ENCODE measurements around the gene BEX2.
A peak's percentile ranks its signal among the peaks of the same experiment; 100 is the strongest.
"Not testable (repeated sequence)": the region's sequence is repeated elsewhere in the genome, so short reads cannot be mapped to it uniquely, and the experiment has no call there.

The BEX2 gene
- 13.1 to 20.2 (median 17.5) reads per million in 9 experiments for total RNA-seq

- Mint-ChIP-seq H3K4me3 (peak within 1 kb of the TSS; percentile 78 to 81), H3K27ac (peak within 1 kb of the TSS; percentile 74 to 82), H3K36me3 (ENCODE audit: insufficient read depth) (peaks cover 3% of the 10 kb centered on the region), H3K4me1 (ENCODE audit: low read depth in 2 of 2) (peaks cover 2 to 3% of the 10 kb centered on the region in 2 donors), H3K27me3 (no peaks in the 10 kb centered on the region), H3K9me3 (no peaks in the 10 kb centered on the region)
- DNase-seq, result peak; percentile 69 to 78 (median 71)
- peak; percentile 99 for ATAC-seq (replicated peaks)
These were observed at the start of gene BEX2 for GRCh38 chrX:103310555-103311398. Gene BEX2 (minus strand): TSS chrX:103310990. CDS start chrX:103309976, 1,014 bp downstream.

GRCh38 chrX:103360092-103360491, 49.3 kb upstream of the BEX2 start:
- DNase-seq (no peak), ATAC-seq (replicated peaks) (no peak)
- peaks cover 11 to 13% of the 10 kb centered on the region in 2 donors for H3K27me3 Mint-ChIP-seq
- H3K27ac Mint-ChIP-seq, result no peak overlapping the region
- peaks cover 6 to 9% of the 10 kb centered on the region in 2 donors for H3K4me1 Mint-ChIP-seq (ENCODE audit: low read depth in 2 of 2)
- no peak overlapping the region for H3K4me3 Mint-ChIP-seq
- H3K9me3 Mint-ChIP-seq, result no peaks in the 10 kb centered on the region
- H3K36me3 Mint-ChIP-seq (ENCODE audit: insufficient read depth), result no peaks in the 10 kb centered on the region

- H3K36me3 Mint-ChIP-seq (ENCODE audit: insufficient read depth); H3K4me3 Mint-ChIP-seq; H3K9me3 Mint-ChIP-seq; H3K4me1 Mint-ChIP-seq (ENCODE audit: low read depth in 2 of 2); H3K27ac Mint-ChIP-seq; ATAC-seq (replicated peaks); DNase-seq: not testable (repeated sequence)
- peaks cover 11 to 13% of the 10 kb centered on the region in 2 donors for H3K27me3 Mint-ChIP-seq
These were observed 48.8 kb upstream of the BEX2 start for GRCh38 chrX:103359605-103360004.

- H3K27ac Mint-ChIP-seq, result no peak overlapping the region
These were observed 47.1 kb upstream of the BEX2 start for GRCh38 chrX:103357871-103358270.

GRCh38 chrX:103356858-103357257, 46.1 kb upstream of the BEX2 start:
- Mint-ChIP-seq H3K9me3 (no peaks in the 10 kb centered on the region), H3K4me3 (peak overlapping the region; percentile 68 to 81), H3K36me3 (ENCODE audit: insufficient read depth) (no peaks in the 10 kb centered on the region), H3K27me3 (peaks cover 11 to 13% of the 10 kb centered on the region in 2 donors), H3K27ac (no peak overlapping the region), H3K4me1 (ENCODE audit: low read depth in 2 of 2) (peaks cover 6 to 9% of the 10 kb centered on the region in 2 donors)
- DNase-seq (no peak), ATAC-seq (replicated peaks) (no peak)

More at GRCh38 chrX:103357871-103358270, 47.1 kb upstream of the BEX2 start:
- no peaks in the 10 kb centered on the region for H3K9me3 Mint-ChIP-seq
- DNase-seq (no peak), ATAC-seq (replicated peaks) (no peak)
- no peaks in the 10 kb centered on the region for H3K36me3 Mint-ChIP-seq (ENCODE audit: insufficient read depth)
- H3K4me3 Mint-ChIP-seq, result no peak overlapping the region
- peaks cover 11 to 13% of the 10 kb centered on the region in 2 donors for H3K27me3 Mint-ChIP-seq
- H3K4me1 Mint-ChIP-seq (ENCODE audit: low read depth in 2 of 2), result peaks cover 6 to 9% of the 10 kb centered on the region in 2 donors

GRCh38 chrX:103356130-103356798, 45.5 kb upstream of the BEX2 start, which contains the start of gene TCEAL9:
Gene TCEAL9 (plus strand): TSS chrX:103356506. CDS start chrX:103357685, 1,179 bp downstream.
- H3K27ac Mint-ChIP-seq, result no peak within 1 kb of the TSS
- DNase-seq (no peak), ATAC-seq (replicated peaks) (no peak)
- peaks cover 11 to 13% of the 10 kb centered on the region in 2 donors for H3K27me3 Mint-ChIP-seq
- peaks cover 6 to 9% of the 10 kb centered on the region in 2 donors for H3K4me1 Mint-ChIP-seq (ENCODE audit: low read depth in 2 of 2)
- H3K4me3 Mint-ChIP-seq, result peak within 1 kb of the TSS; percentile 68 to 81
- no peaks in the 10 kb centered on the region for H3K36me3 Mint-ChIP-seq (ENCODE audit: insufficient read depth)
- H3K9me3 Mint-ChIP-seq, result no peaks in the 10 kb centered on the region

GRCh38 chrX:103347682-103348397, 37.0 kb upstream of the BEX2 start:
- no peaks in the 10 kb centered on the region for H3K9me3 Mint-ChIP-seq
- ATAC-seq (replicated peaks) (no peak), DNase-seq (no peak)
- no peak overlapping the region for H3K4me3 Mint-ChIP-seq
- H3K27ac Mint-ChIP-seq, result no peak overlapping the region
- H3K4me1 Mint-ChIP-seq (ENCODE audit: low read depth in 2 of 2), result no peaks in the 10 kb centered on the region
- H3K36me3 Mint-ChIP-seq (ENCODE audit: insufficient read depth), result no peaks in the 10 kb centered on the region
- H3K27me3 Mint-ChIP-seq, result peaks cover 17 to 18% of the 10 kb centered on the region in 2 donors

- Mint-ChIP-seq H3K9me3 (no peaks in the 10 kb centered on the region), H3K27me3 (peaks cover 17 to 18% of the 10 kb centered on the region in 2 donors)
These were observed 33.8 kb upstream of the BEX2 start for GRCh38 chrX:103344606-103345005.

GRCh38 chrX:103343105-103343504, 32.3 kb upstream of the BEX2 start:
- no peaks in the 10 kb centered on the region for H3K4me1 Mint-ChIP-seq (ENCODE audit: low read depth in 2 of 2)
- no peaks in the 10 kb centered on the region for H3K9me3 Mint-ChIP-seq
- H3K36me3 Mint-ChIP-seq (ENCODE audit: insufficient read depth), result no peaks in the 10 kb centered on the region
- DNase-seq (peak; percentile 4 to 12 (median 6)), ATAC-seq (replicated peaks) (peak; percentile 37)
- peaks cover 6 to 7% of the 10 kb centered on the region in 2 donors for H3K27me3 Mint-ChIP-seq
- H3K4me3 Mint-ChIP-seq, result no peak overlapping the region
- no peak overlapping the region for H3K27ac Mint-ChIP-seq

More at GRCh38 chrX:103344606-103345005, 33.8 kb upstream of the BEX2 start:
- H3K27ac Mint-ChIP-seq, result no peak overlapping the region
- ATAC-seq (replicated peaks) (no peak), DNase-seq (no peak)
- no peak overlapping the region for H3K4me3 Mint-ChIP-seq
- H3K4me1 Mint-ChIP-seq (ENCODE audit: low read depth in 2 of 2), result no peaks in the 10 kb centered on the region
- H3K36me3 Mint-ChIP-seq (ENCODE audit: insufficient read depth), result no peaks in the 10 kb centered on the region

GRCh38 chrX:103338663-103339062, 27.9 kb upstream of the BEX2 start:
- ATAC-seq (replicated peaks), result no peak
- no peak overlapping the region for H3K27ac Mint-ChIP-seq
- H3K36me3 Mint-ChIP-seq (ENCODE audit: insufficient read depth), result no peaks in the 10 kb centered on the region
- H3K4me1 Mint-ChIP-seq (ENCODE audit: low read depth in 2 of 2), result no peaks in the 10 kb centered on the region
- no peak overlapping the region for H3K4me3 Mint-ChIP-seq
- peaks cover 0 to 7% of the 10 kb centered on the region in 2 donors for H3K27me3 Mint-ChIP-seq
- H3K9me3 Mint-ChIP-seq, result no peaks in the 10 kb centered on the region
- DNase-seq, result no peak

GRCh38 chrX:103330681-103331288, 20.0 kb upstream of the BEX2 start:
- no peaks in the 10 kb centered on the region for H3K4me1 Mint-ChIP-seq (ENCODE audit: low read depth in 2 of 2)
- DNase-seq (no peak), ATAC-seq (replicated peaks) (no peak)
- H3K36me3 Mint-ChIP-seq (ENCODE audit: insufficient read depth), result no peaks in the 10 kb centered on the region
- H3K27ac Mint-ChIP-seq, result no peak overlapping the region
- no peak overlapping the region for H3K4me3 Mint-ChIP-seq
- H3K27me3 Mint-ChIP-seq, result peaks cover 23 to 33% of the 10 kb centered on the region in 2 donors
- H3K9me3 Mint-ChIP-seq, result no peaks in the 10 kb centered on the region

GRCh38 chrX:103329991-103330390, 19.2 kb upstream of the BEX2 start, which contains the start of gene TCEAL7:
Gene TCEAL7 (plus strand): TSS chrX:103330239. CDS start chrX:103331404, 1,165 bp downstream.
- no peaks in the 10 kb centered on the region for H3K4me1 Mint-ChIP-seq (ENCODE audit: low read depth in 2 of 2)
- no peaks in the 10 kb centered on the region for H3K9me3 Mint-ChIP-seq
- ATAC-seq (replicated peaks), result no peak
- peaks cover 25 to 33% of the 10 kb centered on the region in 2 donors for H3K27me3 Mint-ChIP-seq
- no peak within 1 kb of the TSS for H3K4me3 Mint-ChIP-seq
- no peak within 1 kb of the TSS for H3K27ac Mint-ChIP-seq
- no peaks in the 10 kb centered on the region for H3K36me3 Mint-ChIP-seq (ENCODE audit: insufficient read depth)
- DNase-seq, result no peak

GRCh38 chrX:103311399-103311780, 600 bp upstream of the BEX2 start:
- no peak for DNase-seq
- Mint-ChIP-seq H3K27ac (peak overlapping the region; percentile 74 to 82), H3K4me1 (ENCODE audit: low read depth in 2 of 2) (peaks cover 2 to 3% of the 10 kb centered on the region in 2 donors), H3K27me3 (no peaks in the 10 kb centered on the region), H3K9me3 (no peaks in the 10 kb centered on the region), H3K4me3 (peak overlapping the region; percentile 78 to 81), H3K36me3 (ENCODE audit: insufficient read depth) (peaks cover 3% of the 10 kb centered on the region)
- ATAC-seq (replicated peaks), result no peak
